ENCODE data around the gene KIAA0586.

GRCh38 chr14:58488550-58488949 lies 61.0 kb downstream of the KIAA0586 start:
- TF ChIP-seq MYC (IDR thresholded peaks at IDR 0.05; ENCODE audit: low read depth, low read length) (no peak), CTCF (IDR thresholded peaks at IDR 0.05; ENCODE audit: low read depth, low read length) (no peak), POLR2A (IDR thresholded peaks at IDR 0.05; ENCODE audit: extremely low read depth, insufficient read length) (no peak), MAX (IDR thresholded peaks at IDR 0.05; ENCODE audit: low read depth, low read length) (no peak)

Measured in NB4 (cell line).